DMS53 treated with DMSO at 0.1 percent for 48 hours (cell line): ENCODE data around the gene UBXN10.

Experiments used
- DNase-seq: peaks from one replicate; lab custom pipeline; 2025; ENCODE audit not compliant: unreplicated experiment; lab: John Stamatoyannopoulos, UW

Gene UBXN10

DNA sequence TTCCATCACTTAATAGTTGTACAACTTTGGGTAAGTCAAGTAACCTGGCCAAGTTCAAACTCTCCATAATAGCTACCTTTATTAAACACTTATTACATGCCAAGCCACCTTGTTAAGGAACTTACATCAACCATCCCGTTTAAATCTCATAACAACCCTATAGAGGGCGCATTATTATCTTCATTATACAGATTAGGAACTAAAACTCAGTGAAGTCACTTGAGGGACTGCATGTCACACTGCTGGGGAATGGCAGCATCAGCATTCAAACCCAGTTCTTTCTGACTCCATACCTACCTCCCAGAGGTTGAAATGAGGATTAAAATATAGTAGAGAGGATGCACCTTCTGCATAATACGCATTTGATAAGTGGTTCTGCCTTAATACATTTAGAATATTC, 47.5 kb downstream of the UBXN10 start:
- DNase-seq: no peak

DNA sequence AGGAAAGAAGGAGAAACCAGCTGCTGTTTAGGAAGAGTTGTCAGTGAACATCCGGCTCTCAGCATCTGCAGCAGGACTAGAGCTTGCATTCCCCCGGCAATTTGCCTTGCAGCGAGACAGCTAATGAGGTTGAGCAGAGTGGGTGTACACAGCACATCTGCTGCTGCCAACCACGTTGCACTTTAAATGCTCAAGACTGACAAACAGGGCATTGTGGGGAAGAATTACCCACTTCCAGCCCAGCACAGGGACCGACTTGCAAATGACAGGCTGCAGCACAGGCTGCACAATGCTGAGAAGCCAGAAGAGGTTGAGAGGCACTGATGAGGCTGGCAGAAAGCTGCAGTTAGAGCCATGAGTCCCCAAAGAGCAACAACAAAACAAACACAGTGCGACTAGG, 48.0 kb downstream of the UBXN10 start:
- DNase-seq: no peak

GRCh38 chr1:20234788-20235535, 49.1 kb downstream of the UBXN10 start:
- no peak for DNase-seq

DNA sequence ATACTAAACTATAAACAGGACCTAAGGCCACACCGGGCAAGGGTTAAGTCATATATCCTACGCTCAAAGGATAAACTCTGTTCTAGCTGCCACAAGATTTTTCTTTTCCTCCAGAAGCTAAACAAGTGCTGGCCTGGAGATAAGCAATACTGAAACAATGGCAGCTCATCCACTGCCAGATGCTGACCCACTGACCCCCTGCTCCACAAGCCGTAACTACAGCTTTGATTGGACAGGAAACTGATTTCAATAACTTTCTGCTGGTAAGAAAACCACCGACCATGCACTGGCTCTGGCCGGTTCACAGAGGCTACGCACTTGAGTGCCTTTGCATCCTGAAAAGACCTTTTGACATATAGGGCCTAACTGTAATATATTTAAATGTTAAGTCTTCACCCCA, 51.8 kb downstream of the UBXN10 start:
- no peak for DNase-seq

DNA sequence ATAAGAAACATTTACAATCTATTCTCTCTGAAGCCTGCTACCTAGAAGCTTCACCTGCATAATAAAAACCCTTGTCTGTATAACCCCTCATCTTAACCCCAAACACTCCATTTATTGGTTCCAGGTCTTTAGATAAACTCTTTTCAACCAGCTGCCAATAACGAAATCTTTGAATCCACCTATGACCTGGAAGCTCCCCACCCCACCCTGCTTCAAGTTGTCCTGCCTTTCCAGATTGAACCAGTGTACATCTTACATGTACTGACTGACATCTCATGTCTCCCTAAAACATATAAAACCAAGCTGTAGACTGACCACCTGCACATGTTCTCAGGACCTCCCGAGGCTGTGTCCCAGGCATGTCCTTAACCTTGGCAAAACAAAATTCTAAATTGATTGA, 54.1 kb downstream of the UBXN10 start:
- no peak for DNase-seq

- no peak for DNase-seq
Observed at GRCh38 chr1:20242890-20243479, 57.1 kb downstream of the UBXN10 start.
